SK-N-SH treated with all-trans-retinoic acid at 6 μM for 48 hours (cell line): ENCODE results near the gene PRKAR1B.

Experiments used
- ATAC-seq: fragments of 200-7000 bp; cut with Tn5 transposase; 3 replicates; pipeline ENCODE4 v1.9.1; 2020; ENCODE audit warnings: mild to moderate bottlenecking, moderate library complexity
- ARNTL ChIP-seq: fragments of 450-650 bp; formaldehyde crosslinking; IDR thresholded peaks from 2 replicates; pipeline ENCODE4 v1.5.0; 2020; ENCODE audit warnings: low read depth, mild to moderate bottlenecking, moderate library complexity, borderline replicate concordance
- CSRNP3 ChIP-seq: fragments of 250-450 bp; sonication (Bioruptor Pico); IDR thresholded peaks from 2 replicates; pipeline ENCODE4 v1.5.1; 2021; ENCODE audit warnings: mild to moderate bottlenecking, moderate library complexity
- GLIS3 ChIP-seq: fragments of 250-450 bp; sonication (Bioruptor Pico); IDR thresholded peaks from 2 replicates; pipeline ENCODE4 v1.5.0; 2020; ENCODE audit warnings: mild to moderate bottlenecking, moderate library complexity
- PPARA ChIP-seq: fragments of 250-450 bp; sonication (Bioruptor Pico); IDR thresholded peaks from 2 replicates; pipeline ENCODE4 v1.5.0; 2020; ENCODE audit warnings: mild to moderate bottlenecking, borderline replicate concordance
- RARB ChIP-seq: fragments of 250-450 bp; sonication (Bioruptor Pico); IDR thresholded peaks from 2 replicates; pipeline ENCODE4 v1.8.0; 2021; ENCODE audit warnings: mild to moderate bottlenecking, moderate library complexity
- ZNF70 ChIP-seq: fragments of 450-650 bp; formaldehyde crosslinking; IDR thresholded peaks from 2 replicates; pipeline ENCODE4 v1.5.0; 2020; ENCODE audit warnings: mild to moderate bottlenecking, moderate library complexity
- TF ChIP-seq, protein P1 (sequence below): fragments of 250-450 bp; sonication (Bioruptor Pico); IDR thresholded peaks from 2 replicates; pipeline ENCODE4 v1.5.1; 2020; ENCODE audit warnings: low read depth, mild to moderate bottlenecking, moderate library complexity
- TF ChIP-seq, protein P2 (sequence below): fragments of 250-450 bp; sonication (Bioruptor Pico); IDR thresholded peaks from 2 replicates; pipeline ENCODE4 v1.8.0; 2021; ENCODE audit warnings: low read depth, mild to moderate bottlenecking, moderate library complexity, borderline replicate concordance
- TF ChIP-seq, protein P3 (sequence below): fragments of 250-450 bp; sonication (Bioruptor Pico); IDR thresholded peaks from 2 replicates; pipeline ENCODE4 v1.5.0; 2020; ENCODE audit warnings: mild to moderate bottlenecking, moderate library complexity
- TF ChIP-seq, protein P4 (sequence below): fragments of 250-450 bp; sonication (Bioruptor Pico); IDR thresholded peaks from 2 replicates; pipeline ENCODE4 v1.8.0; 2020; ENCODE audit warnings: mild to moderate bottlenecking, moderate library complexity, borderline replicate concordance

Gene PRKAR1B

DNA sequence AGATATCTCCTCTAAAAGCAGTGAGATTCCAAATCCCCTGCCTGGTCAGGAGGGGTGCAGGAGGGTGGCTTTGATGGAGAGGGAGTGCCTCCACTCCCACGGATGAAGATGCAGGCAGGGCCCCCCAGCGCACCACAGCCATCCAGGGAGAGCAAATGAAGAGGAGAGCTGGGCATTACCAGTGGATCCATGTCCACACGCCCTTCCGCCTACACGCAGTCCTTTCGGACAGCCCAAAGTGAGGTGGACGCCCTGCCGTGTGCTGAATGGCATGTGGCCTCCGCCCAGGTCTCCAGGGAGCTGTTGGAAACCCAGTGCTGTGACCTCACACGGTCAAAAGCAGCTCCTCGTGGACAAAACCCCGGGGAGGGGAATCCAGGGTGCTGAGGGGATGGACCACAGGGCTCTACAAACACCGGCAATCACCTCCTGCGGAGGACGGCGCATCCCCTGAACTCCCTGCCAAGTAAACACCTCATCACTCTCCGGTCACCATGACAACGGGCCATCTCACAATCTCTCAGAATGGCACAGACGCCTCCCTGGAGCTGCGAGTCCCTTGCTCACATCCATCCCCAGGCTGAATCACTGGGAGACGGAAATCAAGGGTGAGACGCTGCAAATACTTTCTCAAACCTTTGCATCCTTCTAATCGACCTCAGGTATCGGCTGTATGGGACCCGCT is 35.6 kb downstream of the PRKAR1B start:
- no peak for ATAC-seq
- TF ChIP-seq ARNTL, result no peak
- no peak for TF ChIP-seq CSRNP3

DNA sequence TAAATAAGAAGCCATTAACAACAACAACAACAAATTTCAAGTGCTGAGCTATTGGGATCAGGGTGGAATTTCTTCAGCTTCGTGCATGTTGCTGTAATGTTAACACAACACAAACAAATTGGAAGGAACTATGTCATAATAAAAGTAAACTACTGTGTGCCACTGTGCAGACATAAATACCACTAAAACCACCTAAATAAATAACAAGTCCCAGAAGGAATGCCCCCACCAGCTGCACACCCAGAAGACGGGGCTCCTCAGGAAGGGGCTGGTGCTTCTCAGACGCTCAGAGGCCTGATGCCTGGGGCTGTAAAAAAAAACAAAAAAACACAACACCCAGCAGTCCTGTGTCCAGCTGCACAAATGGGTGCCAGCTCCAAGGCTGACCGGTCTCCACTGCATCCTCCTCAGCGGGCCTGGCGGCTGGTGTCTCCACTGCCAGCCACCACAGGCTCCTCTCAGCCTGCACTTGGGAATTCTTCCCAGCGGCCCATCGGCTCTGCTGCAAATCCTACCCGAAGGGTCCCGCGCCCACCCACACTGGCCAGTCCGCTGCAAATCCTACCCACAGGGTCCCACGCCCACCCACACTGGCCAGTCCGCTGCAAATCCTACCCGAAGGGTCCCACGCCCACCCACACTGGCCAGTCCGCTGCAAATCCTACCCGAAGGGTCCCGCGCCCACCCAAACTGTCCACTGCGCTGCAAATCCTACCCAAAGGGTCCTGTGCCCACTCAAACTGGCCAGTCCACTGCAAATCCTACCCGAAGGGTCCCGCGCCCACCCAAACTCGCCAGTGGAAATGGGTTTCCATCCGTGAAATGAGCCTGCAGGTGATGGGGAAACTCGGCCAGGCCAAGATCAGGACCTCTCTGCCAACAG is 36.4 kb downstream of the PRKAR1B start:
- TF ChIP-seq ZNF70 (CRISPR knock-in tag), result no peak
- TF ChIP-seq, protein P1, sequence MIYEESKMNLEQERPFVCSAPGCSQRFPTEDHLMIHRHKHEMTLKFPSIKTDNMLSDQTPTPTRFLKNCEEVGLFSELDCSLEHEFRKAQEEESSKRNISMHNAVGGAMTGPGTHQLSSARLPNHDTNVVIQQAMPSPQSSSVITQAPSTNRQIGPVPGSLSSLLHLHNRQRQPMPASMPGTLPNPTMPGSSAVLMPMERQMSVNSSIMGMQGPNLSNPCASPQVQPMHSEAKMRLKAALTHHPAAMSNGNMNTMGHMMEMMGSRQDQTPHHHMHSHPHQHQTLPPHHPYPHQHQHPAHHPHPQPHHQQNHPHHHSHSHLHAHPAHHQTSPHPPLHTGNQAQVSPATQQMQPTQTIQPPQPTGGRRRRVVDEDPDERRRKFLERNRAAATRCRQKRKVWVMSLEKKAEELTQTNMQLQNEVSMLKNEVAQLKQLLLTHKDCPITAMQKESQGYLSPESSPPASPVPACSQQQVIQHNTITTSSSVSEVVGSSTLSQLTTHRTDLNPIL, result no peak
- TF ChIP-seq CSRNP3, result no peak
- TF ChIP-seq GLIS3 (CRISPR knock-in tag), result no peak
- ATAC-seq, result no peak

GRCh38 chr7:685540-685939 is 41.5 kb downstream of the PRKAR1B start:
- TF ChIP-seq, protein P2, sequence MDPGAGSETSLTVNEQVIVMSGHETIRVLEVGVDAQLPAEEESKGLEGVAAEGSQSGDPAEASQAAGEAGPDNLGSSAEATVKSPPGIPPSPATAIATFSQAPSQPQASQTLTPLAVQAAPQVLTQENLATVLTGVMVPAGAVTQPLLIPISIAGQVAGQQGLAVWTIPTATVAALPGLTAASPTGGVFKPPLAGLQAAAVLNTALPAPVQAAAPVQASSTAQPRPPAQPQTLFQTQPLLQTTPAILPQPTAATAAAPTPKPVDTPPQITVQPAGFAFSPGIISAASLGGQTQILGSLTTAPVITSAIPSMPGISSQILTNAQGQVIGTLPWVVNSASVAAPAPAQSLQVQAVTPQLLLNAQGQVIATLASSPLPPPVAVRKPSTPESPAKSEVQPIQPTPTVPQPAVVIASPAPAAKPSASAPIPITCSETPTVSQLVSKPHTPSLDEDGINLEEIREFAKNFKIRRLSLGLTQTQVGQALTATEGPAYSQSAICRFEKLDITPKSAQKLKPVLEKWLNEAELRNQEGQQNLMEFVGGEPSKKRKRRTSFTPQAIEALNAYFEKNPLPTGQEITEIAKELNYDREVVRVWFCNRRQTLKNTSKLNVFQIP (CRISPR knock-in tag), result no peak
- TF ChIP-seq ZNF70 (CRISPR knock-in tag) (no peak), PPARA (CRISPR knock-in tag) (no peak)
- TF ChIP-seq, protein P3, sequence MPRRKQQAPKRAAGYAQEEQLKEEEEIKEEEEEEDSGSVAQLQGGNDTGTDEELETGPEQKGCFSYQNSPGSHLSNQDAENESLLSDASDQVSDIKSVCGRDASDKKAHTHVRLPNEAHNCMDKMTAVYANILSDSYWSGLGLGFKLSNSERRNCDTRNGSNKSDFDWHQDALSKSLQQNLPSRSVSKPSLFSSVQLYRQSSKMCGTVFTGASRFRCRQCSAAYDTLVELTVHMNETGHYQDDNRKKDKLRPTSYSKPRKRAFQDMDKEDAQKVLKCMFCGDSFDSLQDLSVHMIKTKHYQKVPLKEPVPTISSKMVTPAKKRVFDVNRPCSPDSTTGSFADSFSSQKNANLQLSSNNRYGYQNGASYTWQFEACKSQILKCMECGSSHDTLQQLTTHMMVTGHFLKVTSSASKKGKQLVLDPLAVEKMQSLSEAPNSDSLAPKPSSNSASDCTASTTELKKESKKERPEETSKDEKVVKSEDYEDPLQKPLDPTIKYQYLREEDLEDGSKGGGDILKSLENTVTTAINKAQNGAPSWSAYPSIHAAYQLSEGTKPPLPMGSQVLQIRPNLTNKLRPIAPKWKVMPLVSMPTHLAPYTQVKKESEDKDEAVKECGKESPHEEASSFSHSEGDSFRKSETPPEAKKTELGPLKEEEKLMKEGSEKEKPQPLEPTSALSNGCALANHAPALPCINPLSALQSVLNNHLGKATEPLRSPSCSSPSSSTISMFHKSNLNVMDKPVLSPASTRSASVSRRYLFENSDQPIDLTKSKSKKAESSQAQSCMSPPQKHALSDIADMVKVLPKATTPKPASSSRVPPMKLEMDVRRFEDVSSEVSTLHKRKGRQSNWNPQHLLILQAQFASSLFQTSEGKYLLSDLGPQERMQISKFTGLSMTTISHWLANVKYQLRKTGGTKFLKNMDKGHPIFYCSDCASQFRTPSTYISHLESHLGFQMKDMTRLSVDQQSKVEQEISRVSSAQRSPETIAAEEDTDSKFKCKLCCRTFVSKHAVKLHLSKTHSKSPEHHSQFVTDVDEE (CRISPR knock-in tag), result no peak
- ATAC-seq, result no peak

DNA sequence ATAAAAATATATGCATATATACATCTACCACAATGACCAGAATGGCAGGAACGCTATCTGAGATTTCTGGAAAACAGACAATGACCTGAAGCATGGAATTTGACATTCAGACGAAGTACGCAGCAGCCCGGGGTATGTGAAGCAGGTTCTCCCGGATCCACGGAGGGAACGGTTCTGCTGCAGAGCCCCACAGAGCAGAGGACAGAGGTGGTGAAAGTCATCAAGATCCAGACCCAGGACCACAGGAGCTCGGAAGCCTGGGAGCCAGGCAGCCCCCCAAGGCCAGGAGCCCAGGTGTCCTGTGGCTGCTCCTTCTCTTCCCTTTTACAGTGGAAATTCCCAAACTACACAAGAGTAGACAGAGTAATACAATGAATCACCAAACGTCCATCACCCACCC is 42.7 kb downstream of the PRKAR1B start:
- no peak for ATAC-seq
- TF ChIP-seq, protein P1, result no peak
- TF ChIP-seq, protein P4, sequence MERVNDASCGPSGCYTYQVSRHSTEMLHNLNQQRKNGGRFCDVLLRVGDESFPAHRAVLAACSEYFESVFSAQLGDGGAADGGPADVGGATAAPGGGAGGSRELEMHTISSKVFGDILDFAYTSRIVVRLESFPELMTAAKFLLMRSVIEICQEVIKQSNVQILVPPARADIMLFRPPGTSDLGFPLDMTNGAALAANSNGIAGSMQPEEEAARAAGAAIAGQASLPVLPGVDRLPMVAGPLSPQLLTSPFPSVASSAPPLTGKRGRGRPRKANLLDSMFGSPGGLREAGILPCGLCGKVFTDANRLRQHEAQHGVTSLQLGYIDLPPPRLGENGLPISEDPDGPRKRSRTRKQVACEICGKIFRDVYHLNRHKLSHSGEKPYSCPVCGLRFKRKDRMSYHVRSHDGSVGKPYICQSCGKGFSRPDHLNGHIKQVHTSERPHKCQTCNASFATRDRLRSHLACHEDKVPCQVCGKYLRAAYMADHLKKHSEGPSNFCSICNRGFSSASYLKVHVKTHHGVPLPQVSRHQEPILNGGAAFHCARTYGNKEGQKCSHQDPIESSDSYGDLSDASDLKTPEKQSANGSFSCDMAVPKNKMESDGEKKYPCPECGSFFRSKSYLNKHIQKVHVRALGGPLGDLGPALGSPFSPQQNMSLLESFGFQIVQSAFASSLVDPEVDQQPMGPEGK (CRISPR knock-in tag), result no peak
- TF ChIP-seq RARB (CRISPR knock-in tag), result no peak
